ENCODE results near the gene GEMIN2.
"Not testable (repeated sequence)": the region's sequence is repeated elsewhere in the genome, so short reads cannot be mapped to it uniquely, and the experiment has no call there.

Gene GEMIN2

DNA sequence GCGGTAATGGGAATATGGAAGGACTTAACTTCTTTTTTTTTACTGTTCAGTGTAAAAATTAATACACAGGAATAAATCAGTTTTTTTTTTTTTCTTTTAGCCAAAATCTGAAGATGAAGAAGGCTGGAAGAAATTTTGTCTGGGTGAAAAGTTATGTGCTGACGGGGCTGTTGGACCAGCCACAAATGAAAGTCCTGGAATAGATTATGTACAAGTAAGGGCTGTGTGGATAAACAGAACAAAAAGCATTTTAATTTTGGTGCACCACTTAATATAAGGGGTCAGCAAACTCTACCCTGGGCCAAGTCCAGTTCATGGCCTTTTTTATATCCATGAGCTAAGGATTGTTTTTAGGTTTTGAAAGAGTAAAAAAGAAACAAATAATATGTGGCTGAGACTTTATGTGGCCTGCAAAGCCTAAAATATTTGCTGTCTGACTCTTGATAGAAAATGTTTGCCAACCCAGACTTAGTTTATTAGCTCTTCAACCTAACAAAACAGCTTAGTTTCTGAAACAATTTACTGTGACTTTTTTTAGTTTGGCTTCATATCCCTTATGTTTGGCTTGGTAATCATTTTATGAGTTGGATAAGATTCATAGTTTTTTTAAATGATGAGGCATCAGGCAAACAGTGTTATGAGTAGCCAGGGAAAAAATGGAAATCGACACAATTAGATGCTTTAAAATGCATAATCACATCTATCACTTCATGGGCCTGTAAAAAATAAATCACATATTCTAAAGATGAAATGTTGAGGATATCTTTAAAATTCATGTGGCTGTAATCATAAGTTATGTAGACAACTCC lies 8.4 kb downstream of the GEMIN2 start:
- ATAC-seq (ENCODE audit: insufficient read depth, low read depth) (no peak), DNase-seq (no peak)
- Histone ChIP-seq H3K4me1 (ENCODE audit: insufficient read depth, low read length) (no peaks in the 10 kb centered on the region), H4K20me1 (ENCODE audit: insufficient read depth, low read length) (no peaks in the 10 kb centered on the region), H3K27ac (ENCODE audit: low read length) (no peak overlapping the region), H3K9ac (ENCODE audit: low read depth, low read length) (no peak overlapping the region), H3K79me2 (ENCODE audit: insufficient read depth, low read length) (no peaks in the 10 kb centered on the region), H3K9me3 (ENCODE audit: insufficient read depth, low read length, severe bottlenecking) (no peaks in the 10 kb centered on the region), H3K27me3 (ENCODE audit: insufficient read depth, low read length, poor library complexity) (no peaks in the 10 kb centered on the region), H3K36me3 (ENCODE audit: insufficient read depth, low read length) (peaks cover 75% of the 10 kb centered on the region), H2AFZ (ENCODE audit: low read depth, low read length) (no peak overlapping the region), H3K4me3 (ENCODE audit: low read depth in 1 of 2, low read length in 2 of 2) (no peak overlapping the region), H3K4me2 (ENCODE audit: insufficient read depth, low read length) (no peak overlapping the region)
- TF ChIP-seq, protein P1, sequence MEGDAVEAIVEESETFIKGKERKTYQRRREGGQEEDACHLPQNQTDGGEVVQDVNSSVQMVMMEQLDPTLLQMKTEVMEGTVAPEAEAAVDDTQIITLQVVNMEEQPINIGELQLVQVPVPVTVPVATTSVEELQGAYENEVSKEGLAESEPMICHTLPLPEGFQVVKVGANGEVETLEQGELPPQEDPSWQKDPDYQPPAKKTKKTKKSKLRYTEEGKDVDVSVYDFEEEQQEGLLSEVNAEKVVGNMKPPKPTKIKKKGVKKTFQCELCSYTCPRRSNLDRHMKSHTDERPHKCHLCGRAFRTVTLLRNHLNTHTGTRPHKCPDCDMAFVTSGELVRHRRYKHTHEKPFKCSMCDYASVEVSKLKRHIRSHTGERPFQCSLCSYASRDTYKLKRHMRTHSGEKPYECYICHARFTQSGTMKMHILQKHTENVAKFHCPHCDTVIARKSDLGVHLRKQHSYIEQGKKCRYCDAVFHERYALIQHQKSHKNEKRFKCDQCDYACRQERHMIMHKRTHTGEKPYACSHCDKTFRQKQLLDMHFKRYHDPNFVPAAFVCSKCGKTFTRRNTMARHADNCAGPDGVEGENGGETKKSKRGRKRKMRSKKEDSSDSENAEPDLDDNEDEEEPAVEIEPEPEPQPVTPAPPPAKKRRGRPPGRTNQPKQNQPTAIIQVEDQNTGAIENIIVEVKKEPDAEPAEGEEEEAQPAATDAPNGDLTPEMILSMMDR (IDR thresholded peaks at IDR 0.05; ENCODE audit: borderline replicate concordance, extremely low read depth, low read length, poor library complexity, severe bottlenecking): no peak
- TF ChIP-seq EZH2 (IDR thresholded peaks at IDR 0.05; ENCODE audit: borderline replicate concordance, low read depth, low read length, severe bottlenecking): no peak

DNA sequence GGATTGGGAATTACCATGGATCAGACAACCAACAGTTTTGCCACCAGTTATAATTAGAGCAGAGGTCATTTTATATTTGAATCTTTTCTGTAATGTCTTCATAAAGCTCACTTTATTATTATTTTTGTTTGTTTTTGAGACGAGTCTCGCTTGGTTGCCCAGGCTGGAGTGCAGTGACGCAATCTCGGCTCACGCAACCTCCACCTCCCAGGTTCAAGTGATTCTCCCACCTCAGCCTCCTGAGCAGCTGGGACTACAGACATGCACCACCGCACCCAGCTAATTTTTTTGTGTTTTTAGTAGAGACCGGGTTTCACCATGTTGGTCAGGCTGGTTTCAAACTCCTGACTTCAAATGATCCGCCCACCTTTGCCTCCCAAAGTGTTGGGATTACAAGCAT lies 23.7 kb downstream of the GEMIN2 start:
- H3K4me3 ChIP-seq (ENCODE audit: low read depth in 1 of 2, low read length in 2 of 2): not testable (repeated sequence)

DNA sequence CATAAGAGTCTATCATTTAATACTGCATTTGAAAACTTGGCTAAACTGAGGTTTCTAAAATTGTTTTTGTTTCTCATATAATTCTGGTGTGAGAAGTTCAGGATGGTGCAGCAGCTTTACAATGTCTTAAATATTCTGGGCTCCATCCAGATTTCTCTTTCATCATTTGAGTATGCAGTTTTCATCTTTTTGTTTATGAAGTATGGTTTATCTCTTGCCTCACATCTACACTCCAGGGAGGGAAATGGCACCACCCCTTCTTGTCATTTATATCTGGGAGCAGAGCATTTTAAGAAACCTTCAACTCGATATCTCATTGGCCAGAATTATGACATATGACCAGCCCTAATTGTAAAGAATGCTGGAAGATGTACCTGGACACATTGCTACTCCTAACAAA lies 24.3 kb downstream of the GEMIN2 start:
- H3K4me2 ChIP-seq (ENCODE audit: insufficient read depth, low read length): no peak overlapping the region
- ATAC-seq (ENCODE audit: insufficient read depth, low read depth): no peak
- H3K36me3 ChIP-seq (ENCODE audit: insufficient read depth, low read length): peaks cover 66% of the 10 kb centered on the region
- H3K4me1 ChIP-seq (ENCODE audit: insufficient read depth, low read length): no peaks in the 10 kb centered on the region
- H3K4me3 ChIP-seq (ENCODE audit: low read depth in 1 of 2, low read length in 2 of 2): no peak overlapping the region
- H3K79me2 ChIP-seq (ENCODE audit: insufficient read depth, low read length): no peaks in the 10 kb centered on the region
- no peak overlapping the region for H3K27ac ChIP-seq (ENCODE audit: low read length)
- H3K9me3 ChIP-seq (ENCODE audit: insufficient read depth, low read length, severe bottlenecking): peaks cover 7% of the 10 kb centered on the region
- DNase-seq: no peak
- H3K9ac ChIP-seq (ENCODE audit: low read depth, low read length): no peak overlapping the region
- no peak overlapping the region for H2AFZ ChIP-seq (ENCODE audit: low read depth, low read length)
- H4K20me1 ChIP-seq (ENCODE audit: insufficient read depth, low read length): no peaks in the 10 kb centered on the region
- no peak for TF ChIP-seq EZH2 (IDR thresholded peaks at IDR 0.05; ENCODE audit: borderline replicate concordance, low read depth, low read length, severe bottlenecking)
- TF ChIP-seq, protein P1 (IDR thresholded peaks at IDR 0.05; ENCODE audit: borderline replicate concordance, extremely low read depth, low read length, poor library complexity, severe bottlenecking): no peak
- no peaks in the 10 kb centered on the region for H3K27me3 ChIP-seq (ENCODE audit: insufficient read depth, low read length, poor library complexity)

More for the DNA sequence above, 23.7 kb downstream of the GEMIN2 start:
- H3K36me3 ChIP-seq (ENCODE audit: insufficient read depth, low read length): peaks cover 68% of the 10 kb centered on the region
- H3K4me2 ChIP-seq (ENCODE audit: insufficient read depth, low read length); H3K4me1 ChIP-seq (ENCODE audit: insufficient read depth, low read length); H3K27ac ChIP-seq (ENCODE audit: low read length); DNase-seq; H2AFZ ChIP-seq (ENCODE audit: low read depth, low read length); H3K9ac ChIP-seq (ENCODE audit: low read depth, low read length); H4K20me1 ChIP-seq (ENCODE audit: insufficient read depth, low read length); H3K9me3 ChIP-seq (ENCODE audit: insufficient read depth, low read length, severe bottlenecking); H3K79me2 ChIP-seq (ENCODE audit: insufficient read depth, low read length); H3K27me3 ChIP-seq (ENCODE audit: insufficient read depth, low read length, poor library complexity); ATAC-seq (ENCODE audit: insufficient read depth, low read depth): not testable (repeated sequence)

DNA sequence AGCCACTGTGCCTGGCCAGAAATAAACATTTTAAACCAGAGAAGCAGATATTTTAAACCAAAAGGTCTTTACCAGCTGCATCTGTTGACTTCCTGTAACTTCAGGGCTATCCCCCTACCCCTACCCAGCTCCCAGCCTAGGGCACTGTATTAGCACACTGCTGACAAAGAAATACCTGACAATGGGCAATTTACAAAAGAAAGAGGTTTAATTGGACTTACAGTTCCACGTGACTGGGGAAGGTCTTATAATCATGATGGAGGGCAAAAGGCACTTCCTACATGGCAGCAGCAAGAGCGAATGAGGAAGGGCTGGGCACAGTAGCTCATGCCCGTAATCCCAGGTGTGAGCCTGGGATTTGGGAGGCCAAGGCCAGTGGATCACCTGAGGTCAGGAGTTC lies 26.0 kb downstream of the GEMIN2 start:
- Histone ChIP-seq H3K4me3 (ENCODE audit: low read depth in 1 of 2, low read length in 2 of 2) (no peak overlapping the region), H3K9me3 (ENCODE audit: insufficient read depth, low read length, severe bottlenecking) (peaks cover 7% of the 10 kb centered on the region), H3K4me1 (ENCODE audit: insufficient read depth, low read length) (no peaks in the 10 kb centered on the region), H3K27me3 (ENCODE audit: insufficient read depth, low read length, poor library complexity) (no peaks in the 10 kb centered on the region), H3K36me3 (ENCODE audit: insufficient read depth, low read length) (peaks cover 50% of the 10 kb centered on the region), H3K4me2 (ENCODE audit: insufficient read depth, low read length) (no peak overlapping the region), H3K27ac (ENCODE audit: low read length) (no peak overlapping the region), H3K79me2 (ENCODE audit: insufficient read depth, low read length) (no peaks in the 10 kb centered on the region), H4K20me1 (ENCODE audit: insufficient read depth, low read length) (no peaks in the 10 kb centered on the region), H3K9ac (ENCODE audit: low read depth, low read length) (no peak overlapping the region), H2AFZ (ENCODE audit: low read depth, low read length) (no peak overlapping the region)
- TF ChIP-seq, protein P1 (IDR thresholded peaks at IDR 0.05; ENCODE audit: borderline replicate concordance, extremely low read depth, low read length, poor library complexity, severe bottlenecking): no peak
- no peak for TF ChIP-seq EZH2 (IDR thresholded peaks at IDR 0.05; ENCODE audit: borderline replicate concordance, low read depth, low read length, severe bottlenecking)
- DNase-seq (no peak), ATAC-seq (ENCODE audit: insufficient read depth, low read depth) (peak; percentile 27; the same call in 1 of the 3 replicates)

DNA sequence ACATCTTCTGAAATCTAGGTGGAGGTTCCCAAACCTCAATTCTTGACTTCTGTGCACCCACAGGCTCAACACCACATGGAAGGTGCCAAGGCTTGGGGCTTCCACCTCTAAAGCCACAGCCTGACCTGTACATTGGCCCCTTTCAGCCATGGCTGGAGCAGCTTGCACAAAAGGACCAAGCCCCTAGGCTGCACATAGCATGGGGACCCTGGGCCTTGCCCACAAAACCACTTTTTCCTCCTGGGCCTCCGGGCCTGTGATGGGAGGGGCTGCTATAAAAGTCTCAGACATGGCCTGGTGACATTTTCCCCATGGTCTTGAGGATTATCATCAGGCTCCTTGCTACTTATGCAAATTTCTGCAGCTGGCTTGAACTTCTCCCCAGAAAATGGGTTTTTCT lies 27.5 kb downstream of the GEMIN2 start:
- DNase-seq; H3K27me3 ChIP-seq (ENCODE audit: insufficient read depth, low read length, poor library complexity); H3K9ac ChIP-seq (ENCODE audit: low read depth, low read length); H3K4me2 ChIP-seq (ENCODE audit: insufficient read depth, low read length); H3K4me1 ChIP-seq (ENCODE audit: insufficient read depth, low read length); H4K20me1 ChIP-seq (ENCODE audit: insufficient read depth, low read length); ATAC-seq (ENCODE audit: insufficient read depth, low read depth); H3K27ac ChIP-seq (ENCODE audit: low read length); H2AFZ ChIP-seq (ENCODE audit: low read depth, low read length); H3K79me2 ChIP-seq (ENCODE audit: insufficient read depth, low read length); H3K4me3 ChIP-seq (ENCODE audit: low read depth in 1 of 2, low read length in 2 of 2); H3K9me3 ChIP-seq (ENCODE audit: insufficient read depth, low read length, severe bottlenecking): not testable (repeated sequence)
- peaks cover 39% of the 10 kb centered on the region for H3K36me3 ChIP-seq (ENCODE audit: insufficient read depth, low read length)

DNA sequence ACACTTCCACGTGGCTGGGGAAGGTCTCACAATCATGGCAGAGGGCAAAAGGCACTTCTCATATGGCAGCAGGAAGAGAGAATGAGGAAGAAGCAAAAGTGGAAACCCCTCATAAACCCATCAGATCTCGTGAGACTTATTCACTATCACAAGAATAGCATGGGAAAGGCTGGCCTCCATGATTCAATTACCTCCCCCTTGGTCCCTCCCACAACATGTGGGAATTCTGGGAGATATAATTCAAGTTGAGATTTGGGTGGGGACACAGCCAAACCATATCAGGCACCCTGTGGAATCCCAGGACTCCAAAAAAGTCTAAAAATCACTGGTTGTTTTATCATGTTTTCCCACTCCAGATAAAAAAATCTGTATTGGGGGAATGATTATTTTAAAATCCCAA lies 29.1 kb downstream of the GEMIN2 start:
- not testable (repeated sequence) for H2AFZ ChIP-seq (ENCODE audit: low read depth, low read length); H4K20me1 ChIP-seq (ENCODE audit: insufficient read depth, low read length); H3K4me3 ChIP-seq (ENCODE audit: low read depth in 1 of 2, low read length in 2 of 2); H3K27me3 ChIP-seq (ENCODE audit: insufficient read depth, low read length, poor library complexity); DNase-seq; H3K4me2 ChIP-seq (ENCODE audit: insufficient read depth, low read length); ATAC-seq (ENCODE audit: insufficient read depth, low read depth); H3K9ac ChIP-seq (ENCODE audit: low read depth, low read length); H3K9me3 ChIP-seq (ENCODE audit: insufficient read depth, low read length, severe bottlenecking); H3K27ac ChIP-seq (ENCODE audit: low read length); H3K4me1 ChIP-seq (ENCODE audit: insufficient read depth, low read length); H3K79me2 ChIP-seq (ENCODE audit: insufficient read depth, low read length)
- H3K36me3 ChIP-seq (ENCODE audit: insufficient read depth, low read length): peaks cover 29% of the 10 kb centered on the region

Measured in DND-41 (cell line).